Endodermal cell (in vitro differentiated cells): ENCODE data around the gene NPC1L1. TPM values are rescaled to one million over a fixed set of nuclear protein-coding genes. Genes with fewer than 3 reads are reported as not detected.

Source experiments
- DNase-seq: peaks from one replicate; pipeline ENCODE4 v3.0.0-alpha.2; 2017
- H3K27ac ChIP-seq: 2 replicates; pipeline ENCODE4 v1.5.1; 2013; ENCODE audit warnings: mild to moderate bottlenecking, low read depth, low read length, moderate library complexity
- H3K27me3 ChIP-seq: 2 replicates; pipeline ENCODE4 v1.6.1; 2013; ENCODE audit warnings: mild to moderate bottlenecking, low read length, moderate library complexity; ENCODE audit not compliant: insufficient read depth, control insufficient read depth, poor library complexity, severe bottlenecking
- H3K36me3 ChIP-seq: 2 replicates; pipeline ENCODE4 v1.7.0; 2013; ENCODE audit warnings: mild to moderate bottlenecking, low read length, moderate library complexity; ENCODE audit not compliant: control insufficient read depth, insufficient read depth
- H3K4me1 ChIP-seq: one replicate; pipeline ENCODE4 v1.7.0; 2013; ENCODE audit warnings: low read length; ENCODE audit not compliant: control insufficient read depth, insufficient read depth
- H3K4me3 ChIP-seq: 2 replicates; pipeline ENCODE4 v1.5.1; 2013; ENCODE audit warnings: mild to moderate bottlenecking, low read length, moderate library complexity
- H3K9ac ChIP-seq: 2 replicates; pipeline ENCODE4 v1.6.1; 2013; ENCODE audit warnings: mild to moderate bottlenecking, low read length, moderate library complexity; ENCODE audit not compliant: poor library complexity, severe bottlenecking; ENCODE audit errors: extremely low read depth
- H3K9me3 ChIP-seq: 2 replicates; pipeline ENCODE4 v1.6.1; 2013; ENCODE audit warnings: mild to moderate bottlenecking, low read length, moderate library complexity; ENCODE audit not compliant: control insufficient read depth
- H3K27ac Mint-ChIP-seq: 2 replicates; pipeline ENCODE4 v1.8.0; 2020; ENCODE audit warnings: mixed read lengths
- H3K27me3 Mint-ChIP-seq: 2 replicates; pipeline ENCODE4 v1.8.0; 2021; ENCODE audit warnings: mild to moderate bottlenecking, mixed read lengths; ENCODE audit not compliant: insufficient read depth
- H3K36me3 Mint-ChIP-seq: 2 replicates; pipeline ENCODE4 v1.8.0; 2020; ENCODE audit warnings: low read depth, mixed read lengths
- H3K4me1 Mint-ChIP-seq: 2 replicates; pipeline ENCODE4 v1.8.0; 2020; ENCODE audit warnings: mixed read lengths
- H3K4me3 Mint-ChIP-seq: 2 replicates; pipeline ENCODE4 v1.8.0; 2020; ENCODE audit warnings: mild to moderate bottlenecking, moderate library complexity, mixed read lengths
- H3K9me3 Mint-ChIP-seq: 2 replicates; pipeline ENCODE4 v1.8.0; 2020; ENCODE audit warnings: mild to moderate bottlenecking, mixed read lengths
- WGBS, 2 experiments: methylation state at CpG; one replicate each; pipeline versions ENCODE4 v1.1.5 to v1.1.7; 2013; ENCODE audit warnings: missing lambda C conversion rate in 2 of 2, mixed read lengths in 1 of 2; ENCODE audit not compliant: insufficient coverage in 1 of 2, insufficient read length in 1 of 2; 5-methylcytosine and 5-hydroxymethylcytosine counted together
- total RNA-seq, 2 donors: library from RNA; stranded (reverse); fragmentation: NEBNext Ultra II Directional in 1 of 2; extraction: Animal tissue kit (Norgen Biotek cat#: 25700) in 1 of 2; gene quantifications; 2 replicates in 1 of 2; 3 replicates in 1 of 2; pipeline ENCODE4 v1.2.1, GENCODE V29; 2021
- TF ChIP-seq, protein P1 (sequence below): fragments of 200-600 bp; sonication (generic); conservative IDR thresholded peaks from 2 replicates; pipeline ENCODE4 v1.5.0; 2021; ENCODE audit warnings: antibody characterized with exemption, mild to moderate bottlenecking

NPC1L1 gene
- total RNA-seq, 2 donors from 2014 or later, result 2.7 to 3.1 TPM

GRCh38 chr7:44496385-44496784 is 44.7 kb downstream of the NPC1L1 start:
- H3K27me3 ChIP-seq, result peaks cover 4% of the 10 kb centered on the region
- peaks cover 6% of the 10 kb centered on the region for H3K4me1 Mint-ChIP-seq

GRCh38 chr7:44494960-44495359 is 46.2 kb downstream of the NPC1L1 start:
- Mint-ChIP-seq H3K27ac (no peak overlapping the region), H3K4me3 (no peak overlapping the region), H3K36me3 (no peaks in the 10 kb centered on the region), H3K27me3 (peaks cover 4% of the 10 kb centered on the region), H3K4me1 (peaks cover 7% of the 10 kb centered on the region), H3K9me3 (no peaks in the 10 kb centered on the region)
- no peak overlapping the region for H3K4me3 ChIP-seq
- WGBS, 2 experiments, result no CpG with 5 or more reads among the region's 2 CpGs
- H3K9me3 ChIP-seq, result no peaks in the 10 kb centered on the region
- no peaks in the 10 kb centered on the region for H3K36me3 ChIP-seq
- peaks cover 4% of the 10 kb centered on the region for H3K27me3 ChIP-seq
- H3K9ac ChIP-seq, result no peak overlapping the region
- DNase-seq, result no peak
- no peaks in the 10 kb centered on the region for H3K4me1 ChIP-seq
- no peak overlapping the region for H3K27ac ChIP-seq
- TF ChIP-seq, protein P1, sequence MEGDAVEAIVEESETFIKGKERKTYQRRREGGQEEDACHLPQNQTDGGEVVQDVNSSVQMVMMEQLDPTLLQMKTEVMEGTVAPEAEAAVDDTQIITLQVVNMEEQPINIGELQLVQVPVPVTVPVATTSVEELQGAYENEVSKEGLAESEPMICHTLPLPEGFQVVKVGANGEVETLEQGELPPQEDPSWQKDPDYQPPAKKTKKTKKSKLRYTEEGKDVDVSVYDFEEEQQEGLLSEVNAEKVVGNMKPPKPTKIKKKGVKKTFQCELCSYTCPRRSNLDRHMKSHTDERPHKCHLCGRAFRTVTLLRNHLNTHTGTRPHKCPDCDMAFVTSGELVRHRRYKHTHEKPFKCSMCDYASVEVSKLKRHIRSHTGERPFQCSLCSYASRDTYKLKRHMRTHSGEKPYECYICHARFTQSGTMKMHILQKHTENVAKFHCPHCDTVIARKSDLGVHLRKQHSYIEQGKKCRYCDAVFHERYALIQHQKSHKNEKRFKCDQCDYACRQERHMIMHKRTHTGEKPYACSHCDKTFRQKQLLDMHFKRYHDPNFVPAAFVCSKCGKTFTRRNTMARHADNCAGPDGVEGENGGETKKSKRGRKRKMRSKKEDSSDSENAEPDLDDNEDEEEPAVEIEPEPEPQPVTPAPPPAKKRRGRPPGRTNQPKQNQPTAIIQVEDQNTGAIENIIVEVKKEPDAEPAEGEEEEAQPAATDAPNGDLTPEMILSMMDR, result no peak

More at GRCh38 chr7:44496385-44496784, 44.7 kb downstream of the NPC1L1 start:
- DNase-seq, result no peak
- H3K4me3 ChIP-seq, result no peak overlapping the region
- H3K9ac ChIP-seq, result no peak overlapping the region
- no peaks in the 10 kb centered on the region for H3K9me3 Mint-ChIP-seq
- whole genome bisulfite sequencing, 2 experiments, result 100% methylated on average over 1 of the region's 1 CpG; no CpG with 5 or more reads in 1 of the 2 experiments
- peaks cover 4% of the 10 kb centered on the region for H3K27me3 Mint-ChIP-seq
- H3K9me3 ChIP-seq, result no peaks in the 10 kb centered on the region
- no peaks in the 10 kb centered on the region for H3K36me3 Mint-ChIP-seq
- TF ChIP-seq, protein P1, result no peak
- no peaks in the 10 kb centered on the region for H3K4me1 ChIP-seq
- no peak overlapping the region for H3K27ac ChIP-seq
- H3K4me3 Mint-ChIP-seq, result no peak overlapping the region
- no peak overlapping the region for H3K27ac Mint-ChIP-seq
- no peaks in the 10 kb centered on the region for H3K36me3 ChIP-seq

DNA sequence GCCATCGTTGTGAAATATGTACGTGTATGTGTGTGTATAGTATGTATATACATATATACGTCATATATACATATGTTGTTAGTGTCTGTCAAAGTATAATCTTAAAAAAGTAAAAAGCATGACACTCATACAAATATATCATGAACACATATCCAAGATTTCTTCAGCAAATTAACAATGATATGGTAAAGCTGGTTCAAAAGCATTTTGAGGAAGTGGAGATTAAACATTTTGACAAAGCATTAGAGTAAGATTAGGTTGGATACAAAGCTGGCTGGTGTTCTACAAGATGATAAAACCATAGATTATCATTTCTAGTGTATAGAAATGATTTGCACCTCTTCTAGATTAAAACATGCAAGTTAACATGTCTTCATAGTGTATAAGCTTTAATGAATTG is 49.9 kb downstream of the NPC1L1 start:
- peaks cover 4% of the 10 kb centered on the region for H3K27me3 Mint-ChIP-seq
- TF ChIP-seq, protein P1, result no peak
- WGBS, 2 experiments, result 10% methylated on average over 2 of the region's 3 CpGs; no CpG with 5 or more reads in 1 of the 2 experiments
- DNase-seq, result no peak
- peak overlapping the region; percentile 99 for H3K4me3 ChIP-seq
- no peaks in the 10 kb centered on the region for H3K36me3 ChIP-seq
- no peaks in the 10 kb centered on the region for H3K27me3 ChIP-seq
- peaks cover 26% of the 10 kb centered on the region for H3K4me1 Mint-ChIP-seq
- peak overlapping the region; percentile 97 for H3K27ac ChIP-seq
- H3K36me3 Mint-ChIP-seq, result peaks cover 3% of the 10 kb centered on the region
- H3K4me3 Mint-ChIP-seq, result peak overlapping the region; percentile 87
- no peaks in the 10 kb centered on the region for H3K9me3 ChIP-seq
- peak overlapping the region; percentile 92 for H3K9ac ChIP-seq
- H3K4me1 ChIP-seq, result peaks cover 7% of the 10 kb centered on the region
- peak overlapping the region; percentile 97 for H3K27ac Mint-ChIP-seq
- no peaks in the 10 kb centered on the region for H3K9me3 Mint-ChIP-seq
